Measurements from ENCODE around the gene STXBP6.

DNA sequence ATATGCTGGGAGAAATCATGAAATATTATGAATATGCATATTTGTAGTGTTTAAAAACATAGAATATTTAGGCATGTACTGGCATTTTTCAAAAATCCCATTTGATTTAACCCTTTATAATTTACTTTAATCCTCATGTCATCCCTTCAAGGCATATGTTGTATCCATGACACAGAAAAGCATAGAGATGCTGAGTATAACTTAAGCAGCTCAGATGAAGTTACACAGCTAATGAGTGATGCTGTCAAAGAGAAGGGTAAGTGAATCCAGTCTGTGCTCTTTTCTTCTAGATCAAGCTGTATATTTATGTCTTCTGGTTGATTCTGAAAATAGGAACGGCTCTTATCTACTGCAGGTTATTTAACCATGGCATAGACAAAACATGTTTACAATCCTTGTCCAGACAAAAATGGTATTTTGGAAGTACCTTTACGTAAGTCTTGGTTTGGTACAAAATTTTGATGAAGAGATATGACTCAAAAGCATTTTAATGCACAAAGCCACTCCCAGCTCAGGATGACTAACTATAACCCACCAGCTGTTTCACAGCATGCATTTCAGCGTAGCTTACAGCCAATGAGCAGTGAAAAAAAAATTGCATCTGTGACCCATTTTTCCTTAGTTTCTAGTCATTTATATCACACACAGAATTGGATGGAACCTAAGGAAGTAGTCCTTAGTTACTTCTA is 201.7 kb downstream of the STXBP6 start:
- TF ChIP-seq, protein P1, sequence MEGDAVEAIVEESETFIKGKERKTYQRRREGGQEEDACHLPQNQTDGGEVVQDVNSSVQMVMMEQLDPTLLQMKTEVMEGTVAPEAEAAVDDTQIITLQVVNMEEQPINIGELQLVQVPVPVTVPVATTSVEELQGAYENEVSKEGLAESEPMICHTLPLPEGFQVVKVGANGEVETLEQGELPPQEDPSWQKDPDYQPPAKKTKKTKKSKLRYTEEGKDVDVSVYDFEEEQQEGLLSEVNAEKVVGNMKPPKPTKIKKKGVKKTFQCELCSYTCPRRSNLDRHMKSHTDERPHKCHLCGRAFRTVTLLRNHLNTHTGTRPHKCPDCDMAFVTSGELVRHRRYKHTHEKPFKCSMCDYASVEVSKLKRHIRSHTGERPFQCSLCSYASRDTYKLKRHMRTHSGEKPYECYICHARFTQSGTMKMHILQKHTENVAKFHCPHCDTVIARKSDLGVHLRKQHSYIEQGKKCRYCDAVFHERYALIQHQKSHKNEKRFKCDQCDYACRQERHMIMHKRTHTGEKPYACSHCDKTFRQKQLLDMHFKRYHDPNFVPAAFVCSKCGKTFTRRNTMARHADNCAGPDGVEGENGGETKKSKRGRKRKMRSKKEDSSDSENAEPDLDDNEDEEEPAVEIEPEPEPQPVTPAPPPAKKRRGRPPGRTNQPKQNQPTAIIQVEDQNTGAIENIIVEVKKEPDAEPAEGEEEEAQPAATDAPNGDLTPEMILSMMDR (conservative IDR thresholded peaks at IDR 0.05) = no peak
- no peak for TF ChIP-seq EZH2 (IDR thresholded peaks at IDR 0.05; ENCODE audit: low read depth)

Data from PC-9 (cell line).